Heart left ventricle (tissue), 16 donors: ENCODE measurements around the gene EFCAB7. TPM values are rescaled to one million over a fixed set of nuclear protein-coding genes. Genes with fewer than 3 reads are reported as not detected.

Experiments used
- ATAC-seq, 4 donors: fragments of 200-7000 bp; cut with Tn5 transposase; one replicate each; pipeline ENCODE4 v1.9.1; 2020 to 2022; ENCODE audit warnings: moderate library complexity in 4 of 4, mild to moderate bottlenecking in 3 of 4, moderate number of reproducible peaks in 1 of 4
- DNase-seq, 5 donors: peaks; one replicate each; pipeline ENCODE4 v3.0.0-alpha.2; 2020
- H3K27ac ChIP-seq, 12 donors: fragments of 200-600 bp; sonication (generic) in 4 of 12; one replicate each; pipeline versions ENCODE4 v1.5.0 to v1.8.0; 2016 to 2022; ENCODE audit warnings: mild to moderate bottlenecking in 2 of 12
- H3K27me3 ChIP-seq, 9 donors: fragments of 200-600 bp; sonication (generic) in 2 of 9; one replicate each; pipeline versions ENCODE4 v1.5.1 to v1.8.0; 2016 to 2022; ENCODE audit warnings: mild to moderate bottlenecking in 3 of 9
- H3K36me3 ChIP-seq, 9 donors: fragments of 200-600 bp; sonication (generic) in 2 of 9; one replicate each; pipeline versions ENCODE4 v1.5.0 to v1.8.0; 2018 to 2022; ENCODE audit warnings: mild to moderate bottlenecking in 2 of 9
- H3K4me1 ChIP-seq, 12 donors: fragments of 200-600 bp; sonication (generic) in 4 of 12; one replicate each; pipeline versions ENCODE4 v1.5.0 to v1.8.0; 2016 to 2022; ENCODE audit warnings: mild to moderate bottlenecking in 3 of 12
- H3K4me3 ChIP-seq, 12 donors: fragments of 200-600 bp; sonication (generic) in 4 of 12; one replicate each; pipeline versions ENCODE4 v1.5.0 to v1.8.0; 2017 to 2022; ENCODE audit warnings: mild to moderate bottlenecking in 9 of 12, moderate library complexity in 4 of 12
- H3K9me3 ChIP-seq, 12 donors: fragments of 200-600 bp; sonication (generic) in 4 of 12; one replicate each; pipeline versions ENCODE4 v1.5.0 to v1.8.0; 2016 to 2022; ENCODE audit warnings: mild to moderate bottlenecking in 1 of 12
- CTCF ChIP-seq, 12 donors: fragments of 200-600 bp; sonication (generic) in 4 of 12; IDR thresholded peaks; one replicate each; pipeline versions ENCODE4 v1.5.0 to v1.8.0; 2018 to 2022; ENCODE audit warnings: antibody characterized with exemption in 12 of 12, mild to moderate bottlenecking in 5 of 12
- POLR2A ChIP-seq, 2 donors: fragments of 450-650 bp; IDR thresholded peaks; one replicate each; pipeline ENCODE4 v1.6.1; 2017; ENCODE audit warnings: antibody characterized with exemption in 2 of 2, mild to moderate bottlenecking in 2 of 2, moderate library complexity in 2 of 2
- WGBS, 4 donors: extraction: QIAGEN DNeasy Blood & Tissue Kit in 2 of 4; methylation state at CpG; one replicate each; pipeline versions ENCODE4 v1.1.5 to v1.1.7; 2013 to 2018; 5-methylcytosine and 5-hydroxymethylcytosine counted together
- intact Hi-C, 10 donors: fragments of 100-400 bp; cut with DNase I; formaldehyde crosslinking; loops; one replicate each; pipeline versions ENCODE4 v1.11.1 to v1.14.2; 2022
- polyA plus RNA-seq, 2 donors: library from polyadenylated mRNA; stranded (reverse); fragments of 200-250 nt; gene quantifications; one replicate each; pipeline ENCODE4 v1.2.3, GENCODE V29; 2013
- total RNA-seq, 9 donors: library from RNA; depleted of rRNA in 2 of 9; stranded (reverse); fragments of >200 nt in 2 of 9; fragmentation: NEBNext Ultra II Directional in 3 of 9; extraction: Animal tissue kit (Norgen Biotek cat#: 25700) in 3 of 9; gene quantifications; one replicate each; pipeline versions ENCODE4 v1.1.0 to v1.2.4, GENCODE V29; 2016 to 2023
- donor health status: ischemic (EF 13 %, LVEDD 7.1; RV severe dilation, severe dysfunction).
- donor health status: healthy with polysubstance abuse.
- donor health status: DM: no; HTN: yes; CAD: no.
- donor health status: DM: no; HTN: no; CAD: no.
- donor health status: ischemic (EF 25% LVEDD 6.9; RV normal size, moderate dysfunction).
- donor health status: ischemic (EF 25% LVEDD 5.7; RV mildly dilated, moderate dysfunction).
- donor health status: healthy.
- donor health status: DM: yes; HTN: yes; CAD: no.
- donor health status: ischemic (EF 35%, LVEDD 5.7; RV mildly dilated, moderate dysfunction).
- donor health status: nonischemic (EF 11% LVEDD 7.7; RV severe dilation, severe dysfunction).
- donor health status: DM: yes; HTN: yes; CAD: no.
- donor health status: PGD.
- donor health status: ischemic (EF 29% LVEDD 5.4; RV normal size, mild dysfunction).
- donor health status: nonischemic (EF 23%, LVEDD 6.1; RV moderate dilation, normal function).

EFCAB7 gene
- total and polyA plus RNA-seq, 11 donors = 3.2 to 10.7 (median 7.3) TPM

- 95 to 98% (median 96%) methylated on average over 3 of the region's 3 CpGs for WGBS, 4 donors
- Histone ChIP-seq H3K4me1 (peaks cover 0 to 37% (median 6%) of the 10 kb centered on the region in 12 donors), H3K9me3 (no peaks in the 10 kb centered on the region), H3K36me3 (no peaks in the 10 kb centered on the region), H3K27me3 (no peaks in the 10 kb centered on the region), H3K27ac (no peak overlapping the region), H3K4me3 (no peak overlapping the region)
- intact Hi-C loops = no loop called here
- ATAC-seq = no peak
- TF ChIP-seq CTCF (IDR thresholded peaks at IDR 0.05) = no peak
- TF ChIP-seq POLR2A (IDR thresholded peaks at IDR 0.05) = no peak
- no peak for DNase-seq
Observed at GRCh38 chr1:63603810-63604209, 80.5 kb downstream of the EFCAB7 start.

- Histone ChIP-seq H3K4me1 (peaks cover 0 to 48% (median 8%) of the 10 kb centered on the region in 12 donors), H3K9me3 (no peaks in the 10 kb centered on the region), H3K36me3 (no peaks in the 10 kb centered on the region), H3K4me3 (no peak overlapping the region), H3K27ac (no peak overlapping the region), H3K27me3 (no peaks in the 10 kb centered on the region)
- ATAC-seq (peak in 3 of 4 donors; percentile 23 to 58 (median 42)), DNase-seq (no peak)
- TF ChIP-seq CTCF (IDR thresholded peaks at IDR 0.05) = no peak
- TF ChIP-seq POLR2A (IDR thresholded peaks at IDR 0.05) = no peak
- WGBS, 4 donors = 60 to 68% (median 66%) methylated on average over 7 of the region's 7 CpGs
- intact Hi-C loops = no loop called here
Observed at GRCh38 chr1:63607322-63607721, 84.0 kb downstream of the EFCAB7 start.

- peaks cover 0 to 42% (median 10%) of the 10 kb centered on the region in 12 donors for H3K4me1 ChIP-seq
- no peak overlapping the region for H3K4me3 ChIP-seq
- H3K27ac ChIP-seq = no peak overlapping the region
- H3K27me3 ChIP-seq = no peaks in the 10 kb centered on the region
- intact Hi-C loops = loop anchor here in 1 of 10 donors (10.0 kb wide), 1 partner anchor 524 kb away; no protein-coding TSS in a partner anchor
- TF ChIP-seq POLR2A (IDR thresholded peaks at IDR 0.05) (no peak), CTCF (IDR thresholded peaks at IDR 0.05) (no peak)
- 55 to 73% (median 62%) methylated on average over 3 of the region's 3 CpGs for WGBS, 4 donors
- no peak for ATAC-seq
- H3K36me3 ChIP-seq = no peaks in the 10 kb centered on the region
- no peak for DNase-seq
- H3K9me3 ChIP-seq = no peaks in the 10 kb centered on the region
Observed at GRCh38 chr1:63611231-63611630, 87.9 kb downstream of the EFCAB7 start.

- no peaks in the 10 kb centered on the region for H3K9me3 ChIP-seq
- DNase-seq (no peak), ATAC-seq (peak in 2 of 4 donors; percentile 28 to 62)
- H3K4me3 ChIP-seq = no peak overlapping the region
- no peak overlapping the region for H3K27ac ChIP-seq
- intact Hi-C loops = loop anchor here in 1 of 10 donors (10.0 kb wide), 1 partner anchor 522 kb away; no protein-coding TSS in a partner anchor
- H3K36me3 ChIP-seq = no peaks in the 10 kb centered on the region
- no peak for TF ChIP-seq POLR2A (IDR thresholded peaks at IDR 0.05)
- TF ChIP-seq CTCF (IDR thresholded peaks at IDR 0.05) = no peak
- H3K27me3 ChIP-seq = no peaks in the 10 kb centered on the region
- peaks cover 0 to 39% (median 8%) of the 10 kb centered on the region in 12 donors for H3K4me1 ChIP-seq
- WGBS, 4 donors = 71 to 78% (median 75%) methylated on average over 4 of the region's 4 CpGs
Observed at GRCh38 chr1:63612564-63612963, 89.2 kb downstream of the EFCAB7 start.
